ENCODE measurements around the gene GTF2H1.
"Not testable (repeated sequence)": the region's sequence is repeated elsewhere in the genome, so short reads cannot be mapped to it uniquely, and the experiment has no call there.

The GTF2H1 gene

DNA sequence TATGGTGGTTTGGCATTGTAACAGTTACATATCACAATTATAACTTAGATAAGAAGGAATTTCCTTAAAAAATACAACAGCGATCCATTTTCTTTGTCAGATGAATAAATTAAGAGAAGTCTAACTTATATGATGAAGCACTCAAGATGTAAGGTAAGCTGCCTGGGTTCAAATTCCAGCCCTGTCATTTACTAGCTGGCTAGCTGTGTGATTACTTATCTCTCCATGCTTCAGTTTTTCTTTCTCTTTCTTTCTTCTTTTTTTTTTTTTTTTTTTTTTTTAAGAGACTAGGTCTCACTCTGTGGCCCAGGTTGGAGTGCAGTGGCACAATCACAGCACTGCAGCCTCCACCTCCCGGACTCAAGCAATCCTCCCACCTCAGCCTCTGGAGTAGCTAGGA is 49.8 kb downstream of the GTF2H1 start:
- DNase-seq (ENCODE audit: low spot score) = no peak
- FAIRE-seq = no peak

- FAIRE-seq (no peak), DNase-seq (ENCODE audit: low spot score) (no peak)
Measured at GRCh38 chr11:18374956-18375355, 52.6 kb downstream of the GTF2H1 start.

- DNase-seq (ENCODE audit: low spot score) = no peak
- no peak for FAIRE-seq
Measured at GRCh38 chr11:18375941-18376340, 53.6 kb downstream of the GTF2H1 start.

- FAIRE-seq = no peak
- no peak for DNase-seq (ENCODE audit: low spot score)
Measured at GRCh38 chr11:18379201-18379600, 56.8 kb downstream of the GTF2H1 start.

DNA sequence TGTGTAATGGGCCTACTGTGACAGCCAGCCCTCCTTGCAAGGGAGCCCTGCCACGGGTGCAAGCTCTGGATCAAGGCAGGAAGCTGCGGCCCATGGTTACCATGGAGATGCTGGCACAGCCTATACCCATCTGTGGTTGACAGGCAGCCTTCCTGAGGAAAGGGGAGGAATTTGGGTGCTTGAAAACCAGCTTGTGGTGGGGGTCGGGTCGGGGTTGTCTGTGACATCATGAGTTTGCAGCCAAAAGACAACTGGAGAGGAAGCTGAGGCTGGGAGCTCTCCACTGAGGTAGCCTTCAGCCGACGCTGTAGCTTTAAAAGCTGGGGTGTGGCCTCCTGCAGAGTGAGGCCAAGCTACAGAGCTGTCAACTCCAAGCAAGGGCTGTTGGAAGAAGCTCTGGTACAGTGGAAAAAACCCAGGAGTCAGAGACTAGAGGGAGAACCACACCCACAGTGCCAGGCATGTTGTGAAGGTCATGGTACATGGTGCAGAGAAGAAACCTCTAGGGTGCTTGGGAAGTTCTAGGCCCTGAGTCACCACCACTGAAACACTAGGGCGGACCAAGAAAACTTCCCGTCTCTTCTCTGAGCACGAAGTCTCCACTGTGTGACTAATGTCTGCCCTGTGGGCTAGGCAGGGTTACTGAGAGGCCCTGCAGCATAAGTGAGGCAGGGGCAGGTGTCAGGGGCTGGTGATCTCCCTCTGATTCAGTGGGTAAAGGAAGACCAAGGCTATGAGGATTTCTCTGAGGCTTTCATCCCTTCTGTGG is 61.2 kb downstream of the GTF2H1 start:
- FAIRE-seq (no peak), DNase-seq (ENCODE audit: low spot score) (peak; percentile 79)

DNA sequence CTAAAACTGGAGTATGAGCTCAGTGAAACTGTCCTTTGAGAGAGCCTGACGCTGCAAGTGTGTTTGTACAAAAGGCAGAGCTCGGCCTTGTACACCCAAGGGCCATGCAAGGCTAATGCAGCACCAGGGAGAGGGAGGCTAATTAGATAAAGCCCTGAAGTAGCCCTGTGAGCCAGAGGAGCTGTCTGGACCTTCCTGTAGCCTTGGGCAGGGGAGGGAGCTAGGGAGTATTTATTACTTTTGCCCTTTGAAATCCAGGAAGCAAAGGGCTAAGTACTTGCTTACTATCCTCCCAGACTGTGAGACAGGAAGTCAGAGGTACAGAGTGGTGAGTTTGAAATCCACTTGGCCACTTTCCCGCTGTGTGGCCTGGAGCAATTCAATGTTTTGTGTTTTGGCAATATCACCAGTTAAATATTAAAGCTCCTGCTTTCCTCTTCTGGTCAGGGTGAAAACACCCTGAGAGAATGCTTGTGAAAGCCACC is 61.8 kb downstream of the GTF2H1 start:
- no peak for FAIRE-seq

DNA sequence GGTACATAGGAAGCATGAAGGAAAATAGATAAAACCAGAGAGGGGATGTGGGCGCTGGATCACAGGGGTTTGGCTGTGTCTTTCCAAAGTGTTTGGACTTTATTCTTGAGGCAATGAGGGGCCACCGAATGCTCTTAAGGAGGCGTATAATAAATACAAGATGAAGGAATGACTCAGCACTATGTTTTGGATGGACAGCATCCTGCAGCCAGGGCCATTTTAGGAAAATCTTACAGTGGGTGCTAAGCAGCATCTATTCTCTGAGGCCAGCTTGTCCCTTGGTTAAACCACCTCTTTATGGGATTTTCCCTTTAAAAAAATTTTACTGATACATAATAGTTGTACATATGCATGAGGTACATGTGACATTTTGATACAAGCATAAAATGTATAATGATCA is 67.7 kb downstream of the GTF2H1 start:
- FAIRE-seq = no peak
- DNase-seq (ENCODE audit: low spot score) = no peak

More for the DNA sequence above, 61.8 kb downstream of the GTF2H1 start:
- peak; percentile 33 for DNase-seq (ENCODE audit: low spot score)

- no peak for DNase-seq (ENCODE audit: low spot score)
Measured at GRCh38 chr11:18392434-18393321, 70.3 kb downstream of the GTF2H1 start.

DNA sequence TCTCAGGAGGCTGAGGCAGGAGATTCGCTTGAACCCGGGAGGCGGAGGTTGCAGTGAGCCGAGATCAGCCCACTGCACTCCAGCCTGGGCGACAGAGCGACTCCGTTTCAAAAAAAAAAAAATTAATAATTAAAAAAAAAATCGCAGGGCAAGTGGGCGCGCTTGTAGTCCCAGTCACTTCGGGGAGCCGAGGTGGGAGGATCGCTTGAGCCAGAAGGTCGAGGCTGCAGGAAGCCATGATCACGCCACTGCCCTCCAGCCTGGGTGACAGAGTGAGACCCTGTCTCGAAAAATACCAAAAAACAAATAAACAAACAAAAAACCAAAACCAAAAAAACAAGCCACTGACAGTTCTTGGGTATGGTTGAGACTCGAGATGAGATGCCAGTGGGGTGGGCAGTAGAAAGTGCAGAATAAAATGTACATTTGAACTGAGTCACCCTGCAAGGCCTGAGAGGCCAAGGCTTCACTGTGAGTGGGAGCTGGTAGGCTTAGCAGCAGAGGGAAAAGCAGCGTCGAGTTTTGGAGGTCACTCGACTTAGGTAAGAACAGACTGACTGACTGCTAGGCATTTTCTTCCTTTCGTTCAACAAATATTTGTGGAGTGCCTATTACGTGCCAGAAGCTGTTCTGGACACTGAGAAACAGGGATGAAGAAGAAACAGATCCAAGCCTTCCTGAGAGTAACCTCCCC is 71.4 kb downstream of the GTF2H1 start:
- peak; percentile 20 for DNase-seq (ENCODE audit: low spot score)
- no peak for FAIRE-seq

More at GRCh38 chr11:18392434-18393321, 70.3 kb downstream of the GTF2H1 start:
- FAIRE-seq = no peak

DNA sequence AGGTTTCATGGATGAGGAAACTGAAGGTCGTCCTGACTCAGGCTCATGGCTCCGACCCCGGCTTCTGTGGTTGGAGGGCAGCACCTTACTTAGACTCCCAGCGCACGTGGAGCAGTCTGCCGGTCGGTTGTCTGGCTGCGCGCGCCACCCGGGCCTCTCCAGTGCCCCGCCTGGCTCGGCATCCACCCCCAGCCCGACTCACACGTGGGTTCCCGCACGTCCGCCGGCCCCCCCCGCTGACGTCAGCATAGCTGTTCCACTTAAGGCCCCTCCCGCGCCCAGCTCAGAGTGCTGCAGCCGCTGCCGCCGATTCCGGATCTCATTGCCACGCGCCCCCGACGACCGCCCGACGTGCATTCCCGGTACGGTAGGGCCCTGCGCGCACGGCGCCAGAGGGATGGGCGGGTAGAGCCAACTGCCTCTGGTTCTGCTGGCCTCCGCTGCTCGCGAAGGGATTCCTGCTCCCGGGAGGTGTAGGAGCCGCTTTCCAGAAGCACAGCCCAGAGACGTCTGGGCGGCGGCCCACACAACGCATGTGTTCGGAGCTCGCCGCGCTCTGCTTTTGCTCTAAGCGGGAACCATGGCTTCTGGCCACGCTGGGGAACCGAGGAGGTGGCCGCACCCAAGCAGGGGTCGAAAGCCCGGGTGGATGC is 72.0 kb downstream of the GTF2H1 start, which contains the start of gene LDHA:
TSS of gene LDHA (plus strand) at position 289 of the 653 bp plus-strand sequence. CDS start 2,280 bp downstream, outside the sequence.
- FAIRE-seq (no peak), DNase-seq (ENCODE audit: low spot score) (peak; percentile 96)

- FAIRE-seq (no peak), DNase-seq (ENCODE audit: low spot score) (no peak)
Measured at GRCh38 chr11:18394928-18395734, 72.8 kb downstream of the GTF2H1 start.

- FAIRE-seq = peak; percentile 37
- DNase-seq (ENCODE audit: low spot score) = peak; percentile 97
Measured at GRCh38 chr11:18395735-18396504, 73.6 kb downstream of the GTF2H1 start.

GRCh38 chr11:18397921-18398320 is 75.6 kb downstream of the GTF2H1 start:
- no peak for FAIRE-seq
- no peak for DNase-seq (ENCODE audit: low spot score)

DNA sequence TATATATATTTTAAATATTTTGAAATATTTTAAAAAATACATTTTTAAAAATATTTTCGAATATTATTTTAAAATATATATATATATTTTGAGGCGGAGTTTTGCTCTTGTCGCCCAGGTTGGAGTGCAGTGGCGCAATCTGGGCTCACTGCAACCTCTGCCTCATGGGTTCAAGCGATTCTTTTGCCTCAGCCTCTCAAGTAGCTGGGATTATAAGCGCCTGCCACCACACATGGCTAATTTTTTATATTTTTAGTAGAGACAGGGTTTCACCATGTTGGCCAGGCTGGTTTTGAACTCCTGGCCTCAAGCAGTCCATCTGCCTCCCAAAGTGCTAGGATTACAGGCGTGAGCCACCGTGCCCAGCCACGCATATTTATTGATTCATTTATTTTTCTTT is 78.7 kb downstream of the GTF2H1 start:
- not testable (repeated sequence) for DNase-seq (ENCODE audit: low spot score); FAIRE-seq

GRCh38 chr11:18404062-18404461 is 81.7 kb downstream of the GTF2H1 start:
- no peak for FAIRE-seq
- DNase-seq (ENCODE audit: low spot score) = no peak

- FAIRE-seq (peak; percentile 63), DNase-seq (ENCODE audit: low spot score) (peak; percentile 24)
Measured at GRCh38 chr11:18407400-18407799, 85.0 kb downstream of the GTF2H1 start.

DNA sequence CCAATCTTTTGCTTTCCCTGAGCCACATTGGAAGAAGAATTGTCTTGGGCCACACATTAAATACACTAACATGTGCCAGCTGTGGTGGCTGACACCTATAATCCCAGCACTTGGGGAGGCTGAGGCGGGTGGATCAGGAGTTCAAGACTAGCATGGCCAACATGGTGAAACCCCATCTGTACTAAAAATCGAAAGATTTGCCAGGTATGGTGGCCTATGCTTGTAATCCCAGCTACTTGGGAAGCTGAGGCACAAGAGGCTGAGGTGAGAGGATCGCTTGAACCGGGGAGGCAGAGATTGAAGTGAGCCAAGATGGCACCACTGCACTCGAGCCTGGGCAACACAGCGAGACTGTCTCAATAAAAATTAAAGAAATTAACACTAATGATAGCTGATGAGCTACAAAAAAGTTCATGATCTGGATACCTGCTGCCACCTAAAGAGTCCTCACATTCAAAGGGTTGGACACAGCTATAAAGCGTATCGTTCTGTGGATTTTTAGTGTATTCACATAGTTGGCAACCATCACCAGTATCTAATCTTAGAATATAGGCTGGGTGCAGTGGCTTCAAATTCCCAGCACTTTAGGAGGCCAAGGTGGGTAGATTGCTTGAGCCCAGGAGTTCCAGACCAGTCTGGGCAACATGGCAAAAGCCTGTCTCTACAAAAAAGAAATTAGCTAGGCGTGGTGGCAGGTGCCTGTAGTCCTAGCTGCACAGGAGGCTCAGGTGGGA is 86.4 kb downstream of the GTF2H1 start:
- no peak for FAIRE-seq

DNA sequence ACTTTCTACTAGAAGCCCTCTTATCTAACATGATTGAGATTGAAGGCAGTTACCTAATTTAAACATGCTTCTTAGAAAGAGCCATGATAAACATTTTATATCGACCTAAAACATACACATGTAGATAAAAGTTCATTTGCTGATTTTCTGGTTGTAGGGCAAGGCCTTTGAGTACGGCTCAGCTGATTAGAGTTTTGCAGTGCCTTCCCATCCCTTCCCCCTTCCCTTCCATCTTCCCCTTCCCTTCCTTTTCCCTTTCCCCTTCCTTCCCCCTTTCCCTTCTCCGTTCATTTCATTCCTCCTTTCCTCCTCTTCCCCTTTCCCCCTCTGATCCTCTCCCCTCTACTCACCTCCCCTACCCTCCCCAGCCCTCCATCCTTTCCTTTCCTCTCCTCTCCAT is 94.1 kb downstream of the GTF2H1 start:
- DNase-seq (ENCODE audit: low spot score) (no peak), FAIRE-seq (no peak)

More for the DNA sequence above, 86.4 kb downstream of the GTF2H1 start:
- no peak for DNase-seq (ENCODE audit: low spot score)
